ENCODE results near the gene CD40. TPM values are rescaled to one million over a fixed set of nuclear protein-coding genes. Genes with fewer than 3 reads are reported as not detected.

The CD40 gene
- total and polyA plus RNA-seq, 2 of the 8 experiments (the other 6 are each of a cell fraction or from before 2014, with no cell fraction given): 14.5 to 18.8 TPM

DNA sequence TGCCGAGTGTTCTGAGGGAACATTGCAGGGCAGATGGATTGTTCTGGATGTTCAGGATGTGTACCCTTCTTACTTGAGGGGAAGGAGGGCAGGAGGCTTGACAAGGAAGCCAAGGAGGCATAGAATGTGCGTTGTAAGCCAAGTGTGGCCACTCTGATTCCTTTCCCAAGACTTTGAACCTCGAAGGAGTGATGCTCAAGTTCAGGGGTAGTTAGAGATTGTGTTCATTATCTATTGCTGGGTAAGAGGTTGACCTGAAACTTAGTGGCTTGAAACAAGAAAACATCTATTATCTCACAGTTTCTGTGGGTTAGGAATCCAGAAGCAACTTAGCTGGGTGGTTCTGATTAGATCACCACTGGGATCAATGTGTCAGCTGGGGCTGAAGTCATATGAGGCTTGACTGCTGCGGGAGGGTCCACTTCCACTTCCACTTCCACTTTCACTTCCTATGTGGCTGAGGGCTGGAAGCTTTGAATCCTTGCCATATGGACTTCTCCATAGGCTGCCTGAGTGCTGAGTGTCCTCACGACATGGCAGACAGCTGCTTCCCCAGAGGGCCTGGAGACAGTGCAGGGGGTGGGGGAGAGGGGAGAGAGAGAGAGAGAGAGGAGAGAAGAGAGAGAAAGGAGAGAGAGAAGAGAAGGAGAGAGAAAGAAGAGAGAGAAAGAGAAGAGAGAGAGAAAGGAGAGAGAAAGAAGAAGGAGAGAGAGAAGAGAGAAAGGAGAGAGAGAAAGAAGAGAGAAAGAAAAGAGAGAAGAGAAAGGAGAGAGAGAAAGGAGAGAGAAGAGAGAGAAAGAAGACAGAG, 6.9 kb upstream of the CD40 start (continued):
- TF ChIP-seq TAF7 (optimal IDR thresholded peaks at IDR 0.05; ENCODE audit: borderline replicate concordance, low read depth, low read length) (no peak), TBP (IDR thresholded peaks at IDR 0.05; ENCODE audit: low read depth, low read length) (no peak), FOSL1 (IDR thresholded peaks at IDR 0.05; ENCODE audit: insufficient read depth, low read depth, low read length) (no peak)

Measured in H1 (cell line).